ENCODE data around the gene SSR4.

- TF ChIP-seq CTCF (IDR thresholded peaks at IDR 0.05; ENCODE audit: low read depth, low read length, poor library complexity, severe bottlenecking): no peak
- TF ChIP-seq EZH2phosphoT487 (IDR thresholded peaks at IDR 0.05; ENCODE audit: borderline replicate concordance, low read length): no peak
These were observed 26.8 kb upstream of the SSR4 start for GRCh38 chrX:153767674-153768055.

Measured in DOHH2 (cell line).